IMR-90 (cell line): ENCODE data around the gene NUMA1. TPM values are rescaled to one million over a fixed set of nuclear protein-coding genes. Genes with fewer than 3 reads are reported as not detected.

Experiments
- ATAC-seq: fragments of 200-7000 bp; cut with Tn5 transposase; 2 replicates; pipeline ENCODE4 v1.9.1; 2020; ENCODE audit warnings: low read depth, mild to moderate bottlenecking, moderate library complexity
- BruUV-seq: library from RNA; stranded (reverse); fragments of 400-500 nt; replicated peaks from 2 replicates; lab custom pipeline; 2021; lab: Mats Ljungman, UMichigan
- CTCF ChIA-PET: fragments of 300-600 bp; formaldehyde crosslinking; extraction: SDS; loops from one replicate; lab custom pipeline; 2021; ENCODE audit warnings: antibody characterized with exemption; lab: Yijun Ruan, JAX
- POLR2A ChIA-PET: fragments of 300-600 bp; sonication (Branson Sonifier 250); formaldehyde crosslinking; loops from one replicate; lab custom pipeline; 2022; ENCODE audit warnings: antibody characterized with exemption; ENCODE audit not compliant: unreplicated experiment; lab: Charles Lee
- DNase-seq: peaks from one replicate; pipeline ENCODE4 v3.0.0; 2013
- H2AFZ ChIP-seq: replicated peaks from 2 replicates; pipeline ENCODE3; 2013; ENCODE audit warnings: low read length, mild to moderate bottlenecking; ENCODE audit not compliant: poor library complexity
- H2AK5ac ChIP-seq: 2 replicates; pipeline ENCODE4 v1.6.1; 2013; ENCODE audit warnings: low read depth, low read length, inconsistent platforms
- H2AK9ac ChIP-seq: replicated peaks from 2 replicates; pipeline ENCODE3; 2013; ENCODE audit warnings: mild to moderate bottlenecking, low read depth, low read length, moderate library complexity; ENCODE audit not compliant: poor library complexity
- H2BK120ac ChIP-seq: 2 replicates; pipeline ENCODE4 v1.6.1; 2013; ENCODE audit warnings: low read depth, low read length, inconsistent platforms
- H2BK15ac ChIP-seq: 3 replicates; pipeline ENCODE4 v1.6.1; 2013; ENCODE audit warnings: low read depth, low read length, inconsistent platforms
- H2BK20ac ChIP-seq: 2 replicates; pipeline ENCODE4 v1.6.1; 2013; ENCODE audit warnings: low read depth, mild to moderate bottlenecking, inconsistent platforms, low read length, moderate library complexity
- H2BK5ac ChIP-seq: 2 replicates; pipeline ENCODE4 v1.6.1; 2013; ENCODE audit warnings: mild to moderate bottlenecking, low read depth, low read length, inconsistent platforms; ENCODE audit not compliant: poor library complexity, severe bottlenecking
- H3K14ac ChIP-seq: replicated peaks from 2 replicates; pipeline ENCODE4 v1.6.1; 2013; ENCODE audit warnings: low read depth, low read length, inconsistent platforms
- H3K18ac ChIP-seq: 2 replicates; pipeline ENCODE4 v1.6.1; 2013; ENCODE audit warnings: low read depth, low read length, control low read depth
- H3K23ac ChIP-seq: 2 replicates; pipeline ENCODE4 v1.6.1; 2013; ENCODE audit warnings: low read depth, low read length, inconsistent platforms
- H3K27ac ChIP-seq: 2 replicates; pipeline ENCODE4 v1.5.1; 2013; ENCODE audit warnings: mild to moderate bottlenecking, control low read depth, low read length; ENCODE audit not compliant: insufficient read depth
- H3K27me3 ChIP-seq: 2 replicates; pipeline ENCODE4 v1.6.1; 2013; ENCODE audit warnings: low read length; ENCODE audit not compliant: control insufficient read depth, insufficient read depth
- H3K36me3 ChIP-seq: 2 replicates; pipeline ENCODE4 v1.6.1; 2013; ENCODE audit warnings: low read length, mixed read lengths; ENCODE audit not compliant: control insufficient read depth, insufficient read depth
- H3K4ac ChIP-seq: 2 replicates; pipeline ENCODE4 v1.6.1; 2013; ENCODE audit warnings: low read depth, low read length, inconsistent platforms
- H3K4me1 ChIP-seq: 2 replicates; pipeline ENCODE4 v1.6.1; 2013; ENCODE audit warnings: low read length, mixed read lengths; ENCODE audit not compliant: control insufficient read depth, insufficient read depth
- H3K4me2 ChIP-seq: 2 replicates; pipeline ENCODE4 v1.6.1; 2013; ENCODE audit warnings: low read depth, mild to moderate bottlenecking, control low read depth, low read length, moderate library complexity
- H3K4me3 ChIP-seq: 2 replicates; pipeline ENCODE4 v1.5.1; 2013; ENCODE audit warnings: low read depth, mild to moderate bottlenecking, control low read depth, low read length, moderate library complexity; ENCODE audit not compliant: insufficient read depth
- H3K56ac ChIP-seq: 2 replicates; pipeline ENCODE4 v1.6.1; 2013; ENCODE audit warnings: low read length, inconsistent platforms; ENCODE audit not compliant: insufficient read depth; ENCODE audit errors: extremely low read depth
- H3K79me1 ChIP-seq, 2 experiments: 2 replicates each; pipeline ENCODE4 v1.6.1; 2013; ENCODE audit warnings: low read length in 2 of 2, inconsistent platforms in 1 of 2, low read depth in 1 of 2
- H3K9ac ChIP-seq: 2 replicates; pipeline ENCODE4 v1.6.1; 2013; ENCODE audit warnings: low read depth, low read length, control low read depth
- H3K9me1 ChIP-seq: 2 replicates; pipeline ENCODE4 v1.6.1; 2013; ENCODE audit warnings: low read length, inconsistent platforms; ENCODE audit not compliant: insufficient read depth
- H3K9me3 ChIP-seq: 2 replicates; pipeline ENCODE4 v1.6.1; 2013; ENCODE audit warnings: low read length; ENCODE audit not compliant: control insufficient read depth, insufficient read depth
- H4K20me1 ChIP-seq: 2 replicates; pipeline ENCODE4 v1.6.1; 2013; ENCODE audit warnings: low read length, inconsistent platforms; ENCODE audit not compliant: insufficient read depth
- H4K5ac ChIP-seq: 2 replicates; pipeline ENCODE4 v1.6.1; 2013; ENCODE audit warnings: mild to moderate bottlenecking, low read depth, low read length, control low read depth
- H4K8ac ChIP-seq, 2 experiments: 2 replicates each; pipeline ENCODE4 v1.6.1; 2013; ENCODE audit warnings: low read depth in 2 of 2, low read length in 2 of 2, control low read depth in 1 of 2, inconsistent platforms in 1 of 2
- H4K91ac ChIP-seq: 2 replicates; pipeline ENCODE4 v1.6.1; 2013; ENCODE audit warnings: low read depth, low read length, inconsistent platforms; ENCODE audit not compliant: insufficient read depth
- NFE2L2 ChIP-seq: fragments of 150-350 bp; IDR thresholded peaks from 2 replicates; pipeline ENCODE4 v1.6.1; 2016; ENCODE audit warnings: low read depth, mild to moderate bottlenecking, low read length
- WGBS, 2 experiments: methylation state at CpG; one replicate each; pipeline versions ENCODE4 v1.1.5 to v1.1.7; 2013; ENCODE audit warnings: missing lambda C conversion rate in 2 of 2; ENCODE audit not compliant: insufficient read length in 1 of 2; ENCODE audit errors: extremely low coverage in 2 of 2; 5-methylcytosine and 5-hydroxymethylcytosine counted together
- dilution Hi-C: fragments of 300-500 bp; cut with HindIII; formaldehyde crosslinking; loops from one replicate; pipeline ENCODE4 v1.14.3; 2018; ENCODE audit warnings: low sequenced_read_pairs; ENCODE audit not compliant: unreplicated experiment
- in situ Hi-C: fragments of 300-500 bp; cut with MboI; formaldehyde crosslinking; loops from 3 replicates; pipeline ENCODE4 v1.14.3; 2019; ENCODE audit warnings: low sequenced_read_pairs, inconsistent platforms, mixed read lengths
- intact Hi-C: fragments of 100-400 bp; cut with micrococcal nuclease; formaldehyde crosslinking; loops from 2 replicates; pipeline ENCODE4 v1.10.0; 2022
- polyA plus RNA-seq, 3 experiments: library from polyadenylated mRNA; depleted of rRNA; stranded (reverse); fragments of >200 nt; gene quantifications; 2 replicates each; pipeline ENCODE4 v1.2.3, GENCODE V29; 2012; ENCODE audit warnings: low replicate concordance in 1 of 3
- total RNA-seq: library from RNA; depleted of rRNA; stranded (reverse); fragments of >200 nt; gene quantifications from 2 replicates; pipeline ENCODE4 v1.2.3, GENCODE V29; 2012

NUMA1 gene
- total and polyA plus RNA-seq, 2 of the 4 experiments (the other 2 are of a cell fraction): 61.7 to 97.0 TPM

GRCh38 chr11:72084076-72084475, 3.7 kb upstream of the NUMA1 start:
- Histone ChIP-seq H3K79me1 (peaks cover 8 to 28% of the 10 kb centered on the region in 2 experiments; a peak in 3 of 4 replicates), H3K9ac (no peak overlapping the region), H3K9me1 (no peaks in the 10 kb centered on the region), H3K36me3 (peaks cover 6% of the 10 kb centered on the region), H2AK5ac (no peak overlapping the region), H3K4me1 (no peaks in the 10 kb centered on the region; the same call in 1 of the 2 replicates), H3K9me3 (no peaks in the 10 kb centered on the region), H2BK120ac (no peak overlapping the region), H3K27me3 (no peaks in the 10 kb centered on the region), H4K8ac (no peak overlapping the region), H3K56ac (no peak overlapping the region), H2BK5ac (no peak overlapping the region), H3K4ac (no peak overlapping the region), H3K4me3 (no peak overlapping the region), H3K4me2 (no peak overlapping the region), H2AK9ac (no peak overlapping the region), H2BK15ac (no peak overlapping the region), H4K91ac (no peak overlapping the region), H3K14ac (no peak overlapping the region), H2AFZ (no peak overlapping the region), H3K18ac (no peak overlapping the region), H2BK20ac (no peak overlapping the region), H4K20me1 (no peaks in the 10 kb centered on the region), H4K5ac (no peak overlapping the region), H3K23ac (no peak overlapping the region), H3K27ac (no peak overlapping the region)
- intact Hi-C loops (no loop called here), dilution Hi-C loops (no loop called here), in situ Hi-C loops (no loop called here)
- DNase-seq (no peak), ATAC-seq (no peak)
- TF ChIP-seq NFE2L2: no peak
- no CpG with 5 or more reads among the region's 4 CpGs for WGBS, 2 experiments
- ChIA-PET POLR2A (no interaction called here), CTCF (interaction anchor here (3.4 kb wide), 1 partner anchor 59 kb away, joined by 12 read pairs; no protein-coding TSS in a partner anchor)
- no TSS peak for BruUV-seq
